OCI-LY7 (cell line): Measurements from ENCODE around the gene CHRNA4. TPM values are rescaled to one million over a fixed set of nuclear protein-coding genes. Genes with fewer than 3 reads are reported as not detected.

Experiments used
- BruUV-seq: library from RNA; stranded (reverse); fragments of 400-500 nt; replicated peaks from 2 replicates; lab custom pipeline; 2021; lab: Mats Ljungman, UMichigan
- CTCF ChIA-PET: fragments of 300-600 bp; sonication (Branson Sonifier 250); formaldehyde crosslinking; loops from one replicate; lab custom pipeline; 2022; ENCODE audit warnings: antibody characterized with exemption; ENCODE audit not compliant: unreplicated experiment; lab: Charles Lee
- POLR2A ChIA-PET: fragments of 300-600 bp; sonication (Branson Sonifier 250); formaldehyde crosslinking; loops from one replicate; lab custom pipeline; 2022; ENCODE audit warnings: antibody characterized with exemption; lab: Charles Lee
- DNase-seq: peaks from one replicate; pipeline ENCODE4 v3.0.0-alpha.2; 2015; ENCODE audit warnings: low spot score
- H2AFZ ChIP-seq: fragments of 200-600 bp; sonication (generic), shearing (Covaris generic); 2 replicates; pipeline ENCODE4 v1.6.1; 2014; ENCODE audit warnings: mild to moderate bottlenecking, antibody characterized with exemption, low read length, moderate library complexity
- H3K27ac ChIP-seq: fragments of 200-600 bp; sonication (generic); 2 replicates; pipeline ENCODE4 v1.5.1; 2014; ENCODE audit warnings: mixed run types, low read depth, mild to moderate bottlenecking, moderate library complexity, low read length, inconsistent platforms; ENCODE audit not compliant: poor library complexity, severe bottlenecking
- H3K36me3 ChIP-seq: fragments of 200-600 bp; sonication (generic); 2 replicates; pipeline ENCODE4 v1.6.1; 2014; ENCODE audit warnings: mild to moderate bottlenecking, antibody characterized with exemption, low read length, moderate library complexity, mixed read lengths; ENCODE audit not compliant: insufficient read depth
- H3K4me1 ChIP-seq: fragments of 200-600 bp; sonication (generic); 2 replicates; pipeline ENCODE4 v1.5.1; 2014; ENCODE audit warnings: mild to moderate bottlenecking, low read length; ENCODE audit not compliant: insufficient read depth, poor library complexity, severe bottlenecking
- H3K4me2 ChIP-seq: fragments of 200-600 bp; sonication (generic); 2 replicates; pipeline ENCODE4 v1.6.1; 2014; ENCODE audit warnings: mild to moderate bottlenecking, low read length
- H3K4me3 ChIP-seq: fragments of 200-600 bp; sonication (generic); 2 replicates; pipeline ENCODE4 v1.5.1; 2014; ENCODE audit warnings: mild to moderate bottlenecking, low read depth, low read length; ENCODE audit not compliant: poor library complexity, severe bottlenecking
- H3K79me2 ChIP-seq: fragments of 200-600 bp; sonication (generic); 2 replicates; pipeline ENCODE4 v1.6.1; 2016; ENCODE audit warnings: low read depth, mild to moderate bottlenecking, low read length, moderate library complexity, mixed read lengths; ENCODE audit not compliant: insufficient read depth
- H3K9me2 ChIP-seq: fragments of 200-600 bp; sonication (generic); 2 replicates; pipeline ENCODE4 v1.6.1; 2016; ENCODE audit warnings: mild to moderate bottlenecking, low read length, mixed read lengths; ENCODE audit not compliant: insufficient read depth
- H3K9me3 ChIP-seq: fragments of 200-600 bp; sonication (generic); 2 replicates; pipeline ENCODE4 v1.6.1; 2014; ENCODE audit warnings: mild to moderate bottlenecking, mixed run types, low read length, mixed read lengths
- H4K20me1 ChIP-seq: fragments of 200-600 bp; sonication (generic); 2 replicates; pipeline ENCODE4 v1.6.1; 2014; ENCODE audit warnings: mild to moderate bottlenecking, antibody characterized with exemption, low read length, moderate library complexity, mixed read lengths; ENCODE audit not compliant: insufficient read depth
- CTCF ChIP-seq: fragments of 200-600 bp; sonication (generic); conservative IDR thresholded peaks from 2 replicates; pipeline ENCODE4 v1.5.1; 2014; ENCODE audit warnings: mild to moderate bottlenecking, antibody characterized with exemption, low read length, moderate library complexity, mixed read lengths
- EZH2phosphoT487 ChIP-seq: fragments of 200-600 bp; sonication (generic); IDR thresholded peaks from 2 replicates; pipeline ENCODE4 v1.6.1; 2018; ENCODE audit warnings: low read depth, borderline replicate concordance, mild to moderate bottlenecking, mixed run types, antibody characterized with exemption, low read length, moderate library complexity, mixed read lengths
- intact Hi-C: fragments of 100-400 bp; cut with micrococcal nuclease; formaldehyde crosslinking; loops from one replicate; pipeline ENCODE4 v1.10.0; 2022; ENCODE audit not compliant: unreplicated experiment
- total RNA-seq, 2 experiments: library from RNA; depleted of rRNA in 1 of 2; stranded (reverse); fragments of >200 nt in 1 of 2; shearing (Covaris generic) in 1 of 2; gene quantifications; 2 replicates each; pipeline ENCODE4 v1.2.3, GENCODE V29; 2014 to 2022

CHRNA4 gene
- total RNA-seq, 2 experiments from 2014 or later, result not detected

DNA sequence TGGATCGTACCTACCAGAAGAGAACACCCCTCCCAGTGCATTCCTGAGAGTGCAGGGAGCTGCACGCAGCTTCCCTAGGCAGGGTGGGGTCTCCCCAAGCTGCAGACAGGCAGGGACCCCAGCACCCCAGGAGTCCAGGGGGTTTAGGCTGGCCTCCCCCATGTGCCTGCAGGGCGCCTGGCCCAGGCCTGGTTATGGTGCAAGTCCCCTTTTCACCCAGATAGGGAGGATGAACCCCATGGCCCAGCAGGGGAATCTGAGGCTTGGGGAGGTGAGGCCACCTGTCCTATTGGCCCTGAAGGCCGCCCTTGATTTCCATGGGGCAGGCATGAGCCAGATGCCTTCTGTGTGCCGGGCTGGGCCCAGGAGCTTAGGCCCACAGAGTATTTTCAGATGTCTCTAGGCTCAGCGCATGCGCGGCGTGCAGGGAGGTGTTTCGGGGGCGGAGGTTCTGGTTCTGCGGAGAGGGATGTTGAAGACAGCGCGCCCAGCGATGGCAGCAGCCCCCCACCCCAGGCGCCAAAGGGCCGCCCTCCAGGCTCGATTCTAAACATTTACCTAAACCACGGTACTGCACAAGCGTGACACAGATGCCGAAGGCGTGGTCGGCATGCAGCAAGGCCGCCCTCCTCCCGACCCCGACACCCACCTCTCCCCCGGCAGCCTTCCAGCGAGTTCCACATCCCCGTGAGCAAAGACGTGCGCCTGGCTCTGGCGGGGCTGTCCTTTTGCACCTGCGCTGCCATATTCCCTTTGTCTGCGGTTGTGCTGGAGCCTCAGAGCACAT is 38.8 kb downstream of the CHRNA4 start:
- CTCF ChIA-PET, result no interaction called here
- POLR2A ChIA-PET, result no interaction called here
- Histone ChIP-seq H3K4me1 (peaks cover 19% of the 10 kb centered on the region), H3K4me2 (no peak overlapping the region), H3K9me3 (no peaks in the 10 kb centered on the region), H3K79me2 (no peaks in the 10 kb centered on the region), H3K27ac (no peak overlapping the region), H4K20me1 (no peaks in the 10 kb centered on the region), H3K9me2 (no peaks in the 10 kb centered on the region), H3K36me3 (no peaks in the 10 kb centered on the region), H3K4me3 (no peak overlapping the region), H2AFZ (no peak overlapping the region)
- intact Hi-C loops, result no loop called here
- no peak for DNase-seq
- BruUV-seq, result no TSS peak
- TF ChIP-seq EZH2phosphoT487, result no peak
- no peak for TF ChIP-seq CTCF

- Histone ChIP-seq H3K27ac (no peak overlapping the region), H4K20me1 (no peaks in the 10 kb centered on the region), H3K36me3 (no peaks in the 10 kb centered on the region), H3K9me2 (no peaks in the 10 kb centered on the region), H3K4me1 (peaks cover 10% of the 10 kb centered on the region), H3K4me3 (no peak overlapping the region), H3K79me2 (no peaks in the 10 kb centered on the region), H3K4me2 (no peak overlapping the region), H2AFZ (no peak overlapping the region), H3K9me3 (no peaks in the 10 kb centered on the region)
- CTCF ChIA-PET, result no interaction called here
- no peak for TF ChIP-seq CTCF
- TF ChIP-seq EZH2phosphoT487, result no peak
- intact Hi-C loops, result no loop called here
- BruUV-seq, result no TSS peak
- no peak for DNase-seq
- POLR2A ChIA-PET, result no interaction called here
Measured at GRCh38 chr20:63321148-63321831, 39.9 kb downstream of the CHRNA4 start.
